Neural progenitor cell (in vitro differentiated cells): ENCODE results near the gene ZCWPW1.

Experiments
- CTCF ChIP-seq: fragments of 200-600 bp; sonication (generic); IDR thresholded peaks from 2 replicates; pipeline ENCODE4 v1.5.1; 2017; ENCODE audit warnings: antibody characterized with exemption, mild to moderate bottlenecking
- EZH2 ChIP-seq: fragments of 200-600 bp; sonication (generic); IDR thresholded peaks from 2 replicates; pipeline ENCODE4 v1.6.1; 2017; ENCODE audit warnings: antibody characterized with exemption, mild to moderate bottlenecking, moderate library complexity
- EZH2phosphoT487 ChIP-seq: fragments of 200-600 bp; sonication (generic); IDR thresholded peaks from 2 replicates; pipeline ENCODE4 v1.6.1; 2017; ENCODE audit warnings: antibody characterized with exemption

GRCh38 chr7:100476101-100476780, 47.7 kb upstream of the ZCWPW1 start:
- TF ChIP-seq EZH2 (no peak), CTCF (no peak), EZH2phosphoT487 (no peak)
